GM19351 (cell line): ENCODE results near the gene HNRNPA2B1.
A peak's percentile ranks its signal among the peaks of the same experiment; 100 is the strongest.

Source experiments
- ATAC-seq: cut with Tn5 transposase; IDR thresholded peaks from one replicate; pipeline ENCODE4 v1.9.1; 2021; ENCODE audit warnings: mild to moderate bottlenecking, moderate library complexity; ENCODE audit not compliant: unreplicated experiment

HNRNPA2B1 gene

DNA sequence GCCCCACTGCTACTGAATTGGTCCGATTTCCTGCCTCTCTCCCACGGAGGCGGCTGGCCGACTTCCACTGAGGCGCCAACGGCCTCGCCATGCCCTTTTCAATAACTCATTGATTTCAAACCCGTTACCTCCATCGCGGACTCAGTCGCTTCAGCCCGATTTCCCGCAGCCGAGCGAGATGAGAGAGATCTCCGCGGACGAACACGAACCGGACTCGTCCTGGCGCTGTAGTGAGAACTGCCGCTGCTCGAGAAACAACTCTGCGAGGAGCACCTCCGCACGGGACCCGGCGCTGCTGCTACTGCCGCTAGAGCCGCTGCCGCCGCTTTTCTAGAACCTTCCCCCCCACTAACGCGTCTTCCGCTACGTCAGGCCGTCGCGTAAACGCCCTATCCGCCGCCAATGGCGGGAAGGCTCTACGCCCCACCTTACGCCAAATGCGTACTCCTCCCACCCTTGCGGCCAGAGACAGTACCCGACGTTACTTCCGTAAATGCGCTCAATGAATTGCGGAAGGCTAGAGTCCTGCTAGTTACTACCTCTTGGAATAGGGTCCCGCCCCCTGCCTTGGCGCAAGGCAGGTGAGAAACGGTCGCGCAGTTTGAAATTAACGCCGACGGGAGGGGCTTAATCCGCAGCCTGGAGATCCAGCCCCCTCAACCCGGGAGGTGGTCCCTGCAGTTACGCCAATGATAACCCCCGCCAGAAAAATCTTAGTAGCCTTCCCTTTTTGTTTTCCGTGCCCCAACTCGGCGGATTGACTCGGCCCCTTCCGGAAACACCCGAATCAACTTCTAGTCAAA is at the start of gene HNRNPA2B1:
Gene HNRNPA2B1, minus strand, starts transcription at position 303 of the 803 bp plus-strand sequence. Its CDS starts 169 bp downstream, at position 134.
- peak; percentile 54 for ATAC-seq

DNA sequence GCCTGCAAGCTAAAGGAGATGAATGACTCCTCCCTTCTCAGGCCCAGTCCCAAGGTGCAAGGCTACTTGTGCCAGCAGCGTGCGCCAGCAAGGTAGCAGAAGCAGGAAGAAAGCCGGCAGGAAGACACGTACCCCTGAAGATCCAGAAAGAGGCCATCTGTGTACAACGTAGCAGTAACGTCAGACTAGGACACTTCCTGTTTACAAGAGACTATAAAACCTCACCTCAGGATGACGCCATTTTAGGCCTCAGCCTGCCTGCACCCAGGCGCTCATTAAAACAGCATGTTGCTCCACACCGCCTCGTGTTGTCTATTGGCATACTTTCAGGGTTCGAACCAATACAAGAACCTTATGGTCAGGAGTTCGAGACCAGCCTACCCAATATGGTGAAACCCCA is 49.7 kb upstream of the HNRNPA2B1 start:
- ATAC-seq, result no peak

DNA sequence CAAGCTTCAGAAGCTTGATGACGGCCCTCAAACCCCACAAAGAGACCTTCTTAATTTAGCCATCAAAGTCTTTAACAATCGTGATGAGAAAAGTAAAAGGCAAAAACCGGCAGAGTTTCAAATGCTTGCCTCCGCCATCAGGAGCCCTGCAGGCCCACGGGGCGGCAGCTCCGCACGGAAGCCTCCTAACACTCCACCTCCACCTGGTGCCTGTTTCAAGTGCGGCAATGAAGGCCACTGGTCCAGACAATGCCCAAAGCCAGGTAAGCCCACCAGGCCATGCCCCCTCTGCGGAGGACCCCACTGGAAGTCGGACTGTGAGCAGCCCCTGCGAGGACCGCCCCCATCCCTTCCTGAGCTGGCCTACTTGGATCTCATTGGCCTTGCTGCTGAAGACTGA is 44.6 kb upstream of the HNRNPA2B1 start:
- no peak for ATAC-seq

DNA sequence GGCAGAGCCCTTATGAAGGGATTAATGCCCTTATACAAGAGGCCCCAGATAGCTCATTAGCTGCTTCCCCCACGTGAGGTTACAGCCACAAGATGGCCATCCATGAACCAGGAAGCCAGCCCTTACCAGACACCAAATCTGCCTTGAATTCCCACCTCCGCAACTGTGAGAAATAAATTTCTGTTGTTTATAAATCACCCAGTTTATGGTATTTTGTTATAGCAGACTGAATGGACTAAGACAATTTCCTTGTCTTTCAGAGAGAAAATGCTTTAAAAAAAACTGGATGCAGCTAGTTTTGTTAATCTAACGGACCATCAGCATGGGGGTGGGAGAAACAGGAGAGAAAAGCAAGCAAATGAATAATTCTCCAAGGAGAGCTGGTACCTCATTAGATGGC is 37.5 kb upstream of the HNRNPA2B1 start:
- ATAC-seq, result no peak

DNA sequence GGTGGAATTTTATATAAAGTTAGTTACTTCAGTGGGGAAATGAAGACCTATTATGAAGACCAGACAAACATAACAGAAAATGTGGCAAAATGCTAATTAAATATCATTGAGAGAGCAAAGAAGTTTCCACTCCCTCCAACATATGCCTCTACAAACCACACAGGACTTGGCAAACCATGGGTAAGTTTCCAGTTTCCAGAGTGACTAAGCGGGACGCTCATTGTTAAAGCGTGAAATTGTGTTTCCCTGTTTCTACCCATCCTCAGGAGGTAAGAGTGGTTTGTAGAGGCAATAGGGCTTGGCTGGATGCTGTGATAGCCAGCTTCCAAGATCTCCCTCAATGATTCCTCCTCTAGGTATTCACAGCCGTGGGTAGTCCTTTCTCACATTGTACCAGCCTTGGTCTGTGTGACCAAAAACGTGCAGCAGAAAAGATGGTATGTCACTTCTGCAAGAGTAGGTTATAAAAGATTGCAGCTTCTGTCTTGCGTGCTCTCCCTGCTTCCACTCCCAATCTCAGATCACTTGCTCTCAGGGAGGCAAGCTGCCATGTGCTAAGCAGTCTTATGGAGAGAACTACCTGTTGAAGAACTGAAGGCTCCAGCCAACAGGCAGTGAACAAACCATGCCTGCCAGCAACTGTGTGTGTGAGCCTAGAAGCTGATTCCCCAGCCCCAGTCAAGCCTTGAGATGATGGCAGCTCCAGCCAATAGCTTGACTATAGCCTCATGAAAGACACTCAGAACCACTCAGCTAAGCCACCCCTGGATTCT is 36.7 kb upstream of the HNRNPA2B1 start:
- no peak for ATAC-seq

DNA sequence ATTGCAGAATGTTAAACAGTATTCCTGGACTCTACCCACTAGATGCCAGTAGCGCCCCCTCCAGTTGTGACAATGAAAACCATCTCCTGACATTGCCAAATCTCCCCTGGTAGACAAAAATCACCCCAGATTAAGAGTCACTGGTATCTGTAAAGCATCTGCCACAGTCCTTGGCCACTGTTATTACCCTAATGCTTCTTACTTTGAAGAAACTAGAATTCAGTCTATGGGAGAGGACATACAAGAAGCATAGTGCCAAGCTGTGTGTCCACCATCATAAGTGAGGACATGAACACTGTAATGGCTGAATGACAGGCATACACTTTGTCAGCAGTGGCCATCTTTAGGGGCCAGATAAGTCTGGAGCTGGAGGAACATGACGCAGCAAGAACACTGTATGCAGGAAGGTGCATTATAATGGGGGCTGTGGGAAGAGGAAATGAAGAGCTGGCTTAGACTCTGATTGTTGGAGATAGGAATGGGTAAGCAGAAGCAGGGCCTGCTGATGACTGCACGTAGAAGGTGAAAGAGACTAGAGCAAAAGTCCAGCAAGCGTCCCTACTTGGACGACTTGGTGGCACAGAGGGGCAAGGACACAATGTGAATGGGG is 33.5 kb upstream of the HNRNPA2B1 start:
- no peak for ATAC-seq

DNA sequence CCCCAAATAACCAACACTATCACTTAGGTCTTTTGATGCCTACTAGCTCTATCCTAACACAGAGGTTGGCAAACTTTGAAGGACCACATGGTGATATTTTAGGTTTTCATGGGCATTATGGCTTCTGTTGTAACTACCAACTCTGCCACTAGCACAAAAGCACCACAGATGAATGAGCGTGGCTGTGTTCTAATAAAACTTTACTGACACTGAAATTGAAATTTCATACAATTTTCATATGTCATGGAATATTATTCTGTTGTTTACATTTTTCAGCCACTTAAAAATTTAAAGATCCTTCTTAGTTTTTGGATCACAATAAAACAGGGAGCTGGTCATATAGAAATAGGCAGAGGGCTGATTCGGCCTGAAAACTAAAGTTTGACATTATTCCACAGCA is 27.4 kb upstream of the HNRNPA2B1 start:
- ATAC-seq, result no peak

DNA sequence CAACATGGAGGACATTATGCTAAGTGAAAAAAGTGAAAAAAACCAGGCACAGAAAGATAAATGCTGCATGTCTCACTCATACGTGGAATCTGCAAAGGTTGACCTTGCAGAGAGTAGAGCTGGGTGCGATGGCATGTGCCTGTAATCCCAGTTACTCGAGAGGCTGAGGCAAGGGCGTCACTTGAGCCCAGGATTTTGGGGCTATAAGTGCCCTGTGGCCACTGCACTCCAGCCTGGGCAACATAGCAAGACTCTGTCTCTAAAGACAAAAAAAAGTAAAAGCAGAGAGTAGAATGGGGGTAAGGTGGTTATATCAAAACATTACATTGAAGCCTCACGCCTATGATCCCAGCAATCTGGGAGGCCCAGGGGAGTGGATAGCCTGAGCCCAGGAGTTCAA is 23.8 kb upstream of the HNRNPA2B1 start:
- ATAC-seq, result no peak

DNA sequence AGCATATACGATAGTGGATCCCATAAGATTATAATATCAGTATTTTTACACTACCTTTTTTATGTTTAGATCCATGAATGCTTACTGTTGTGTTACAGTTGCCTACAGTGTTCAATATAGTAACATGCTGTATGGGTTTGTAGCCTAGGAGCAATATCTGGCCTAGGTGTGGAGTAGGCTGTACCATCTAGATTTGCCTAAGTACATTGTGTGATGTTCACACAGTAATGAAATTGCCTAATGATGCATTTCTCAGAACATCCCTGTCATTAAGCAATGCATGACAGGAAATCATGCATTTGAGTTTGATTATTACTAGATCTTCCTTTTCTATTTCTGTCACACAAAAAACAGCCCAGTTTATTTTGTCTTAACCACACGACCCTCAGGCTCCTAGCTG is 15.5 kb upstream of the HNRNPA2B1 start:
- no peak for ATAC-seq

DNA sequence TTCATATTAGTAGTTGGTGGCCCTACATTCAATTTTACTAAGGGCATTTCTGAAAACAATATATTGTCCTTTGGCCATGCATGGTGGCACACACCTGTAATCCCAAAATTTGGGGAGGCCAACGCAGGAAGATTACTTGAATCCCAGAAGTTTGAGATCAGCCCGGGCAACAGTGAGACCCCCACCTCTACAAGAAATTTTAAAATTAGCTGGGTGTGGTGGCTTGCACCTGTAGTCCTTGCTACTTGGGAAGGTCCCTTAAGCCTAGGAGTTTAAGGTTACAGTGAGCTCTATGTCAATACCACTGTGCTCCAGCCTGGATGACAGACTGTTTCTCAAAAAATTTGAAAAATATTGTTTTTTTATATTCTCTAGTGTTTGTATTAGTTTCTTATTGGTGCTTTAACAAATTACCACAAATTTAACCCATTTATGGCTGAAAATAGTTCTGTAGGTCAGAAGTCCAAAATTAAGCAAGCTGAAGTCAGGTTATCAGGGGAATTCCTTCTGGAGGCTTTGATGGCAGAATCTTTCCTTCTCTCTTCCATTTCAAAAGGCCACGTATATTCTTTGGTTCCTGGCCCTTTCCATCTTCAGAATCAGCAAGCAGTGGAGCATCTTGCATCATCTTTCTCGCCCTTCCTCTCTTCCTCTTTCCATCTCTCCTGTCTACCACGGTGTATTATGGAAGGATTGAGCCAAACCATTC is 13.4 kb upstream of the HNRNPA2B1 start:
- ATAC-seq, result no peak

DNA sequence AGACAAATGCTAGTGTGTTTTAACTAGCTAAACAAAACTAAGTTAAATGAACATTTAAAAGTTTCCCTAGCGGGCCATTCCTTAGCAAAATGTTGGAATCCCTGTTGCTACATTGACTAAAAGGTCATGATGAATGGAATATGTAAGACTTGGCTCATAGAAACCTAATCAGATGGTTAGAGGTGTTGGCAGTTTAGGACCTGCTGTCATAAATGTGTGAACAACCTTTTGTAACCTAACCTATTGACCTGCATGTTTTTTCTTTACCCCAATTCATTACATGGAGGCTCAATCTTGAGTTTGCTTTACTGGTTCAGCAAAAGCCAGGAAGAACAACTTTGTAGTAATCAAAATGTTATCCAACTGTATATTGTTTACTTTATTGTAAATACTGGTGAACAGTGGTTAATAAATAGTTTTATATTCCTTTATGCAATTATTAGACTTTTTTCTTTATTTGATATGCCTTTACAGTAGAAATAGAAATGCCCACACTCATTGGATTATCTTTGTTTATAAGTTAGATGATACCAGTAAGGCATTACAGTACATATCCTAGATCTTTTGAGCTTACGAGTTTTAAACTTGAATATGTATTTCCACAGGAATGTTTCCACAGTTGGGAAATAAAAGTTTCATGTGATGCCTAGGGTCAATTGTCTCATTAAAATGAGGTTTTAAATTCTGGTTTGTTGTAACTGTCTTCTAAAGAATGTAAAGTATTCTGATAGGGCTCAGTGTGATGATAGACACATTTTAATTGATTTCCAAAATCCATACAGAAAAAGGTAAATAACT is 12.6 kb upstream of the HNRNPA2B1 start:
- ATAC-seq, result no peak

DNA sequence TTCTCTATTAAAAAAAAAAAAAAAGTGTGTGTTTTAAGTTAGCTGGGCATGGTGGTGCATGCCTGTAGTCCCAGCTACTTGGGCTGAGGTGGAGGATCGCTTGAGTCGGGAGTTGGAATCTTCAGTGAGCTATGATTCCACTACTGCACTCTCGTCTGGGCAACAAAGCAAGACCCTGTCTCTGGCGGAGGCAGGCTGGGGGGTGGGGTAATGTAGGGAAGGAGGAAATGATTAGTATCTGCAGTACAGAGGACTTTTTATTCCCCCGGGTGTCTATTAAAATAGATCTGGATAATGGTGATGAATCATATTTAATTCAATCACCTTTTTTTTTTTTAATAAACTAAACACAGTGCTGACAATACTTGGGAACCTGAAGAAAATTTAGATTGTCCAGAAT is 7.5 kb upstream of the HNRNPA2B1 start:
- no peak for ATAC-seq

DNA sequence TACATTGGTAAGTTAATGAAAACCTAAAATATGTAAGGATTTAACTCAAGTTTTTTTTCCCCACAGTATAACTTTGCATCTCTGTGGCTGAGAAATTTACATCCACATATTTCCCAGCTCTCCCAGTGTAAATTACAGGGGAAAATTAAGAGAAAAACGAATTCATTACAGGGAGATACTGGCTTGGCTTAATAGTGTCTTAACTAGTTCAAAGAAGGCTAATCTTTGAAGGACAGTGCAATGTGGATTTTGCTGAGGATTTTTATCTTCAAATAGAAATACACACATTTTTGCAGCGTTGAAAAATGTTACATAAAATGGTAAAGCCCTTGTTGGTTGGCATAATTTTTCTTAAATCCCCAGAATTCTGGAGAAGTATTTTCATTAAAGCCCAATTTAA is 2.5 kb upstream of the HNRNPA2B1 start:
- no peak for ATAC-seq

DNA sequence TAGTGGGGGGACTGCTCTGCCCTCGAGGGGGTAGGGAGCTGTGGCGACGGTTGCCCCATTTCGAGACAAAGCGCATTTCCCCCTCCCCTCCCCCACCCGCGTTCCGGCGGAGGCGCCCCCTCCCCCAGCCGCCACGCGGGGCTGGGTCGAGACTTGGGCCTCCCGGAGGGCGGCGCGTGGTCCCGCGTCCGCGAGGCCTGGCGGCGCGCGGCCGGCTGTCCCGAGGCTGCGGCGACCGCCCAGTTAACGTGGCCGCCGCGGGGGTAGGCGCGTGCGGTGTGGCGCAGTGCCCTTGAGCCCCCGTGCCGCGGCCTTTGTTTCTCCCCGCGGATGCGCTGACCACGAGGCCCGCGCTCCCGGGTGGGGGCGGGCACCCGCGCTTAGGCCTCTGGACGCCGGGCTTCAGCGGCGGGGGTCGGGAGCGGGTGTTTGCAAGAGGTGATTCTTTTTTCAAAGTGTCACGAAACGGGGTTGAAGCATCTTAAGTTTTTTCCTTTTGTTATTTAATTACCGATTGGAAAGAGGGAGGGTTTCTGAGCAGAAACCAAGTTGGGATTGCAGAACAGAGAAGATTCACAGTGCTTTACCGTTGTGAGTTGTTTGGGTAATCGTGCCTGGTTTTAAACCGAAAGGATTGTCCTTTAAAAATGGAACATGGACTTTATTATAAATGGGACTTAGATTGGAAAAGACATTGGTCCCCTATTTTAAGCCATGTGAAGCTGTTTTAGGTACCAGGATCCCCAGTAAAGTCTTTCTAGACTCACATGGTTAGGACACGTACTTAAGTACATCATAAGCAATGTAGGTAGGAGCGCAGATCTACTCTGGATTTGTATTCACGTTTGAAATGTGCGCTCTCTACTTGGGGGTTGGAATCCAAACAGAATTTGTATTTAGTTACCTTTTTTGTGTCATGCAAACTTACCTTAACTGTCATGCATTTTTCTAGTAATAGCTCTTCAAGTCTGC is 1.8 kb upstream of the HNRNPA2B1 start:
- ATAC-seq, result no peak

DNA sequence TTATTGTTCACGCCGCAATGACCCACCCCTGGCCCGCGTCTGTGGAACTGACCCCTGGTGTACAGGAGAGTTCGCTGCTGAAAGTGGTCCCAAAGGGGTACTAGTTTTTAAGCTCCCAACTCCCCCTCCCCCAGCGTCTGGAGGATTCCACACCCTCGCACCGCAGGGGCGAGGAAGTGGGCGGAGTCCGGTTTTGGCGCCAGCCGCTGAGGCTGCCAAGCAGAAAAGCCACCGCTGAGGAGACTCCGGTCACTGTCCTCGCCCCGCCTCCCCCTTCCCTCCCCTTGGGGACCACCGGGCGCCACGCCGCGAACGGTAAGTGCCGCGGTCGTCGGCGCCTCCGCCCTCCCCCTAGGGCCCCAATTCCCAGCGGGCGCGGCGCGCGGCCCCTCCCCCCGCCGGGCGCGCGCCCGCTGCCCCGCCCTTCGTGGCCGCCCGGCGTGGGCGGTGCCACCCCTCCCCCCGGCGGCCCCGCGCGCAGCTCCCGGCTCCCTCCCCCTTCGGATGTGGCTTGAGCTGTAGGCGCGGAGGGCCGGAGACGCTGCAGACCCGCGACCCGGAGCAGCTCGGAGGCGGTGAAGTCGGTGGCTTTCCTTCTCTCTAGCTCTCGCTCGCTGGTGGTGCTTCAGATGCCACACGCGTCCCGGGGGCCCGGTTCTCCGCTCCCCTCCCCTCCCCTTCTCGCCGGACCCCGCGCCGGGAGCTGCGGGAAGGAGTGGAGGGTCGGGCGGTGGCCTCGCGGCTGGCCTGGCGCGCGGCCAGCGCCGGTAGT is 887 bp upstream of the HNRNPA2B1 start, which contains the start of gene CBX3:
Gene CBX3, plus strand, starts transcription at position 499 of the 772 bp plus-strand sequence. CDS start 1,254 bp downstream, outside the sequence.
- peak; percentile 42 for ATAC-seq

DNA sequence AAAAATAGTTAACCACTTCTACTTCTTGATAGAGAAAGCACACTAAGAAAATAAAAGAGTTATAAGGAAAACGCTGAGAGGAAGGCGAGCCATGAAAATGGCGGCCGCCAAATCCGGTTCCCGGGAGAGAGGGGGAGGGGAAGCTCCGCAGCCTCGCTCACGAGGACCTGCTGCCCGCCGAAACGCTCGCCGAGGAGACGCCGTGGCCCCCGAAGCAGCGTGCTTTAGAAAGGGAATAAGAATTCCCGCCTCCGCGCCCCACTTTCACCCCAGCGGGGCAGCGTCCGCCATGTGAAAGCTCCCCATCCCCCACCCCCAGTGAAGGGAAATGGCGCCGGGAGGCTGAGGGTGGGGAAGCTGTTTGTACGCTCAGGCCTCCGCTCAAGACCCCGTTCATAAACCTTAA is 505 bp downstream of the HNRNPA2B1 start:
- ATAC-seq, result no peak

DNA sequence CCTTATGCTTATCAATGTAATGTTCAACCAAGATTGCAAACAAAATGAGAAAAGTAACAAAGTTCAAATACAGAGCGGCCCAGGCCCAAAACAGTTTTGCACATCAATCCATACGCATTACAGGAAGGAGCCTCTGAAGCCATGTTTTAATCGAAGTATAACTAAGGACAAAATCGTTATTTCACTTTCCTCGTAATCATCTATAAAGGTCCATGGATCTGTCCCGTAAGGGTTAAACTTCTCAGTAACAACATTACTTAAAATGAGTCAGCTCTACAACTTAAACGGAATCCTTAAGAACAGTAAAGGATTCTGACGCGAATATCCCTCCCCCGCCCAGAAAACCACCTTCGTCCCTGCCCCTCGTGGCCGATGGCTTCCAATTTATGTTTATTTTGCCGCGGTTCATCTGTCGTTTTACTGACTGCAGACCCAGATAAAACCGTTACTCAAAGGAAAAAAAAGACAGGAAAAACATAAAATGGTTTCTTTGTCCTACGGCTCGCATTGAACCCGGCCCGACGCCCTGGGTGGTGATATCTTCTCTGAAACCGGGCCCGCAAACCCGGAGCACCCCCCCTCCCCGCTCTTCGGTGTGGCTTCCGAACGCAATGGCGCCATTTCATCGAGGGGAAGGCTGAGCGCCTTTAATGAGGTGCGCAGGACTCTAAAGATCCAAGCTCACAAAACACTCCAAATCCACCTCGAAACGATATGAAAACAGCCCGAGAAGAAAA is 1.1 kb downstream of the HNRNPA2B1 start:
- no peak for ATAC-seq

DNA sequence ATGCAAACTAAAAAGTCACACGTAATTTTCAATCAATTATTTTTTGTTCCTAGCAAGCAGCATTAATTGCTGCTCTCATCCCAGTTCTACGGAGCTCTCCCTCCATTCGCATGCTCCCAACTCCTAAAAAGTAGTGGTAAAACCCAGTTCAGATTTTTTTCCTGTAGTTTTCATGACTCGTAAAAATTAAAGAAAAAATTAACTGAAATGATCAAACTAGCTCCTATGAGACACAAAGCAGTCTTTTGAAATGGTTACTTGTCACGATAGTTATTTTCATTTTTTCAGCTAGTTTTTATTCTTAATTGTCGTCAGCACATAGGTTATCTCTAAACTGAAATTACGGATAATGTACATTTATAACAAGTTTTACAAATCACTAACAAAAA is 1.8 kb downstream of the HNRNPA2B1 start:
- ATAC-seq, result no peak
